ENCODE data around the gene CD27.
A peak's percentile ranks its signal among the peaks of the same experiment; 100 is the strongest.
"Not testable (repeated sequence)": the region's sequence is repeated elsewhere in the genome, so short reads cannot be mapped to it uniquely, and the experiment has no call there.

The CD27 gene

DNA sequence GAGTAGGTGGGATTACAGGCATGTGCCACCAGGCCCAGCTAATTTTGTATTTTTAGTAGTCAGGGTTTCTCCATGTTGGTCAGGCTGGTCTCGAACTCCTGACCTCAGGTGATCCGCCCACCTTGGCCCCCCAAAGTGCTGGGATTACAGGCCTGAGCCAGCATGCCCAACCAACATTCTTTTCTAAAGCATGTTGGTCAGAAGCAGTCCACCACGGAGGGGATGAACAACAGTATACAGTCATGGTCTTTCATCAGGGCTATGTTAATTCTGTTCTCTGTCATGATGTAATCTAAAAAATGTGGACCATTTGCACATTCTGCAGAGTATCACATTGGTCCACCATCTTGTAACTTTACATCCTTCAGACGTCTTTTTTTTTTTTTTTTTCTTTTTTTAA lies 44.7 kb downstream of the CD27 start:
- DNase-seq: no peak

DNA sequence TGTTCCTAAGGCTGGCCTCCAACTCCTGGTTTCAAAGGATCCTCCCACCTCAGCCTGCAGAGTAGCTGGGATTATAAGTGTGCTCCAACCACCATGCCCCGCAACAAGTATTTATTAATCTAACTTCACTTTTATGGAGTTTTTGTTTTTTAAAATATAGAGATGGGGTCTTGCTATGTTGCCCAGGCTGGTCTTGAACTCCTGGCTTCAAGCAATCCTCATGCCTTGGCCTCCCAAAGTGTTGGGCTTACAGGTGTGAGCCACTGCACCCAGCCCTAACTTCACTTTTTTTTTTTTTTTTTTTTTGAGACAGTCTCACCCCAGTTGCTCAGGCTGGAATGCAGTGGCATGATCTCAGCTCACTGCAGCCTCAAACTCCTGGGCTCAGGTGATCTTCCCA lies 45.9 kb downstream of the CD27 start:
- not testable (repeated sequence) for DNase-seq

DNA sequence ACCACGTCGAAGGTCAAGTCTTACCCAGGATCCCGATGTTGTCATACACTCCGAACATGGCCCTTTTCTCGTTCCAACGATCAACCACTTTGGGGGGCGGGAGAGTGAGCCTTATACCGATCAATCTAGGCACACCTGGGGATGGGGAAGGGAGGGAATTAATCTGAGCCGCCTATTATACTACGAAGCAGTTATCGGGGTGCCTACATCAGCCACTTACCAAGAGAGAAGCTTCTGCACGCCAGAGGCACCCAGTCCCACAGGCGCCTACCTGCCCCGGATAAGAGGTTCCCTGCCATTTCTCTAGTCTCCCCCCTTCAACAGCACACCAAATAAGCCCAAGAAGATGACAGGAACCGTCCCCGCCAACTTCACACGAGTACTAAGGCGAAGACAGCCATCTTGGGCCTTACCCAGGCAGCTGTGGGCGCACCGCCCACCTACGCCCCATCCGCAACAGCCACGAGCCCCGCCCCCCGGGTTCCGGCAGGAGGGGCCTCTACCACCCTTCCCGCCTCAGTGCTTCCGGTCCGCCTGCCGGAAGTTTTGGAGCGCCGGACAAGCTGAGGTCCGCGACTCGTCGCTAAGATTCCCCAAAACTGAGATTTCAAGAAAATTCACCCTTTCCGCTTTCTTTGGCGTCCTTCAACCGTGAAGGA lies 48.2 kb downstream of the CD27 start, which contains the start of gene MRPL51:
MRPL51 (minus strand) TSS at position 425 of the 659 bp plus-strand sequence; CDS start at position 299, 126 bp downstream.
- DNase-seq: peak; percentile 99

DNA sequence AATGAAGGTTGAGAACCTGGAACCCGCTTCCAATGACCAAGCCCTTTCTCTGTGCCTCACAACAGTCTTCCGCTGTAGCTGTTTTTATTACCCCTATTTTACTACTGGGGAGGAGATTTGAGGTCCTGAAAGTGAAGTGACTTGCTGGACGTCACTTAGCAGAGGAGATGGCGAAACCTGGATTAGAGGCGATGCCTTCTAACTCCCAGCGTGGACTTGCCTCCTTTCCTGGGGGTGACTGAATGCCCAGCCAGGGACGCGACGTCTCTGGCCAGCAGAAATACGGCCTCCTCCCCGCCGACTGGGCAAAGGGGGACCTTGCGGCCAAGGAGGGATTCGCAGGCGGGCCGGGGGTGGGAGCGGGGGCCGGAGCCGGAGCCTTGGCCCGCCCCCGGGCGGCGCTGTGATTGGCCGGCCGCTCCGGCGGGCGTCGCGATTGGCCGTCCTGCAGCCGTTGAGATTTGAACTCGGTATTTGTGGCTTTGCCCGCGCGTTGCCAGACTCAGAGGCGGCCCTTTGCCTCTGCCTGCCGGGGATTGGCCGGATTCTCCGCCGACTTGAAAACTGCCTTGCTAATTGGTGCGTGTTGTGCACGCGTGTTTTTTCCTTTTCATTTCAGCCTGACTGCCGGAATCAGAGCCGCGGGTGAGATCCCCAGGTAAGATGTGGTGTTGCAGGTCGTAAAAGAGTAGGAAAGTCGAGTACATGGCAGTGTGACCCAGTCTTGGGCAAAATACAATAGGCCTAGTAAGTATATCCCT lies 48.9 kb downstream of the CD27 start, which contains the start of gene NCAPD2:
NCAPD2 (plus strand) TSS at position 606 of the 761 bp plus-strand sequence. CDS start 997 bp downstream, outside the sequence.
- peak; percentile 97 for DNase-seq

DNA sequence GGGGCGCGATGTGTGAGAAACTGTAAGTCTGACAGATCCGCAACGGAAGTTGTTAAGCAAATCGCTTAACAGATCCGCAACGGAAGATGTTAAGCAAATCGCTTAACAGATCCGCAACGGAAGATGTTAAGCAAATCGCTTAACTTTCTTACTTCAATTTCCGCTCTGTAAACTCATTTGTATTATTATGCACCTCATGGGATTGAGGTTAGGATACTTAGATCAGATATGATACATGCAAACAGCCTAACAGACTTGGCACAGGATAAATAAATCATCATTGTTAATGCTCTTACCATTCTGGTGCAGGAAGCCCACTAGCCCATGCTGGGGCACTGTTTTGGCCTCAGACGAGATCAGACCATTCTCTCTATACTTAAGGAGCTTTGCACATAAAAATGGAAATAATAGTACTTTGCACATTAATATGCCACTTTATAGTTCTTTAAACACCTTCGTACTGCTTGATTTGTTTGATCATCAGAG lies 49.5 kb downstream of the CD27 start:
- no peak for DNase-seq

DNA sequence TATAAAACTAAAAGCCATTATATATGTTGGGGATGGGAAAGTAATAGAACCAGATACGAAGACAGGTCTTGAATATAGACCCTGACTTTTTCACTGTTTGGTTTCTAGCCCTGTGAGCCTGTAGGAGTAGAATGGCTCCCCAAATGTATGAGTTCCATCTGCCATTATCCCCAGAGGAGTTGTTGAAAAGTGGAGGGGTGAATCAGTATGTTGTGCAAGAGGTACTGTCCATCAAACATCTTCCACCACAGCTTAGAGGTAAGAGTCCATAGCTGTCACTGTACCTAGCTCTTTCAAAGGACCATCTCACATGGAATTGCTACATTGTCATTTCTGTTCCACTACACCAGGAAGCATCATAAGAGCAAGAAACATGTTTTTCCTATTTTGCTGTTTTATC lies 50.2 kb downstream of the CD27 start:
- DNase-seq: no peak

DNA sequence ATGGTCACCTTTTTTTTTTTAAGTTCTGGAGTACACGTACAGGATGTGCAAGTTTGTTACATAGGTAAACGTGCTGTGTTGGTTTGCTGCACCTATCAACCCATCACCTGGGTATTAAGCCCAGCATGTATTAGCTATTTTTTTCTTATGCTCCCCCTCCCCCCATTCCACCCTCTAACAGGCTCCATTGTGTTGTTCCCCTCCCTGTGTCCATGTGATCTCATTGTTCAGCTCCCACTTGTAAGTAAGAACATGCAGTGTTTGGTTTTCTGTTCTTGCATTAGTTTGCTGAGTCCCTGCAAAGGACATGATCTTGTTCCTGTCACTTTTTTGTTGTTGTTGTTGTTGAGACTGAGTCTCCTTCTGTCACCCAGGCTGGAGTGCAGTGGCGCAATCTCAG lies 52.5 kb downstream of the CD27 start:
- DNase-seq: not testable (repeated sequence)

DNA sequence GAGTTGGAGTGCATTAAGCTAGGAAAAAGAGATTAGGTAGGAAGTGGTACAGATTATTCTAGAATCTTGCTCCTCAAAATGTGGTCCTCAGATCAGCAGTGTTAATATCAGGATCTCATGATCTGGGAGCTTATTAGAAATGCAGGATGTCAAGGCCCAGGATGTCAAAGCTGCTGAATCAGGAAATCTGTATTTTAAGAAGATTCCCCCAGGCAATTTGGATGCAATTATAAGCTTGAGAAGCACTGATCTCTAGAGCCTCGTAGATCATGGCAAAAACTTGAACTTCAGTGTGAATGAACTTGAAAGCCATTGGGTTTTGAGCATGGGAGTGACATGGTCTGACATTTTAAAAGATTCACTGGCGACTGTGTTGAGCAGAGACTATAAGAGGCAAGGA lies 55.7 kb downstream of the CD27 start:
- no peak for DNase-seq

All from stimulated activated CD4-positive, alpha-beta T cell treated with anti-CD3 and anti-CD28 coated beads, Interleukin-15, amount 100 ng/mL, for 24 hours (primary cell).